ENCODE data around the gene SYTL2.

GRCh38 chr11:85810871-85811611 is at the start of gene SYTL2:
- TF ChIP-seq POLR2A (IDR thresholded peaks at IDR 0.05; ENCODE audit: low read depth, low read length), result no peak
- TF ChIP-seq TAF1 (IDR thresholded peaks at IDR 0.05; ENCODE audit: low read depth, low read length), result no peak
- TF ChIP-seq POU2F2 (IDR thresholded peaks at IDR 0.05; ENCODE audit: low read depth, low read length), result no peak
- no peak for TF ChIP-seq POLR2AphosphoS5 (IDR thresholded peaks at IDR 0.05; ENCODE audit: low read depth, low read length)
- no peak for TF ChIP-seq PAX5 (IDR thresholded peaks at IDR 0.05; ENCODE audit: insufficient read depth, low read length, severe bottlenecking)

Data from GM12891 (cell line).